Brain pericyte (primary cell): Measurements from ENCODE around the gene NFKBIL1.
"Not testable (repeated sequence)": the region's sequence is repeated elsewhere in the genome, so short reads cannot be mapped to it uniquely, and the experiment has no call there.

Experiments
- DNase-seq: peaks from one replicate; pipeline ENCODE4 v3.0.0-alpha.2; 2012; ENCODE audit warnings: low read depth, low spot score

NFKBIL1 gene

DNA sequence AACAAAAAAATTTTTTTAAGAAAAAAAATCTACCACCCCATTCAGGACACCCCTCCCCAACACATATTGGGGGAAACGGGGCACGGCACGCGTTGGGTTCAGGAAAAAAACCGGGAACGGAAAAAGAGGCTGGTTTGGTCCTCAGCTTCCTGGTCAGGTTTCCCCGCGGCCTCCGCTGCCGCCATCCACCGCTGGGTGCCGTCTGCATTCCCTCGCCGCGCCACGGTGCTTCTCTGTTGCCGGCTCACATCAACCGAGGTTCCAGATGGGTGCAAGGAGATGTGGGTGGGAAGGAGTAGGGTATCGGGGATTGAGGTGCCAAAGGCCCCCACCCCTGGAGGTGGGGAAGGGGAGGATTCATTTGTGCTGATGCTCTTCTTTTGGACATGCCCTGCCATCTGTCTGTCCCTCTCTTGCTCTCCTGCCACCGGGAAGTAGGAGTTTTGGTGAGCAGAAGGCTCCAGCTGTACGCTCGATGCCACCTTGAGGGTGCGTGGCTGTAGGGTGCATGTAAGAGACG, 12.8 kb upstream of the NFKBIL1 start:
- DNase-seq, result no peak

GRCh38 chr6:31535538-31536324, 11.7 kb upstream of the NFKBIL1 start:
- DNase-seq, result no peak

DNA sequence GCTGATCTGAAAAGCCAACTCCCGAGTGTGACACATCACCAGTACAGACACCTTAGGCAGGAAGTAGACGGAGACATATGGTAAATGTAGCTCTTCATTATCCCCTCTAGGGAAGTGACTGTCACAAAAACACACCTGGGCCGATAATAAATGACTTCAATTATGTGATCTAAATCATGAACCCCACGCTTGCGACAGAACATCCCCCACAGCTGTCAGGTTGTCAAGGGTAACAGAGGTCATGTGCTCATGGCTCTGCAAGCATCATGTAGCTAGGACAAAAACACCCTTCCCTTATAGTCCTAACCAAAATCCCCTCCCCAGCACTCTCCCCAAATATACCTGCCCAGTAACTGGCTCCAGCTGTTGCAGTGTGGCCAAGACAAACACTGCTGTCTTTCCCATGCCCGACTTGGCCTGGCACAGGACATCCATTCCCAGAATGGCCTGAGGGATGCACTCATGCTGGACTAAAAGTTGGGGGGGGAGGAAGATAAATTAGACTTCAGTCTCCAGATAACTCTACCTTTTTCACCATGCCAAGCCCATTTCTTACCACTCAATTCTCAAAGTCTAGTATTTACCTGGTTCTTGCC, 8.5 kb upstream of the NFKBIL1 start:
- no peak for DNase-seq

DNA sequence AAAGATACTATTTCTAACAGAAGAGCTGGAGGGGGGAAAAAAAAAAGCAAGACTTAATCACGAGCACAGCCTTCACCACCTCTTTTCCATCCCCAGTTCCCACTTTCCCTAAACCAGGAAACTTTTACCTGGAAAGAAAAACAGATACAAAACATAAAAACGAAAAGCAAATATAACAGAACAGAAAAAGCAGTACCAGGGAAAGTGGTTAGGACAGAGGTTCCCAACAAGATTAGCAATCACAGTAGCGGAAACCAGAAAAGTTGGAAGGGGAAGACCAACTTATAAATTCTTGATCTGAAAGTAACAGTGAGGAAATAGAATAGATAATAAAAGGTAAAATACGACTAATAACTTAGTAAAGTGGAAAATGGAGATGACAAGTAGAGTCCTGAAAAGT, 6.8 kb upstream of the NFKBIL1 start:
- no peak for DNase-seq

DNA sequence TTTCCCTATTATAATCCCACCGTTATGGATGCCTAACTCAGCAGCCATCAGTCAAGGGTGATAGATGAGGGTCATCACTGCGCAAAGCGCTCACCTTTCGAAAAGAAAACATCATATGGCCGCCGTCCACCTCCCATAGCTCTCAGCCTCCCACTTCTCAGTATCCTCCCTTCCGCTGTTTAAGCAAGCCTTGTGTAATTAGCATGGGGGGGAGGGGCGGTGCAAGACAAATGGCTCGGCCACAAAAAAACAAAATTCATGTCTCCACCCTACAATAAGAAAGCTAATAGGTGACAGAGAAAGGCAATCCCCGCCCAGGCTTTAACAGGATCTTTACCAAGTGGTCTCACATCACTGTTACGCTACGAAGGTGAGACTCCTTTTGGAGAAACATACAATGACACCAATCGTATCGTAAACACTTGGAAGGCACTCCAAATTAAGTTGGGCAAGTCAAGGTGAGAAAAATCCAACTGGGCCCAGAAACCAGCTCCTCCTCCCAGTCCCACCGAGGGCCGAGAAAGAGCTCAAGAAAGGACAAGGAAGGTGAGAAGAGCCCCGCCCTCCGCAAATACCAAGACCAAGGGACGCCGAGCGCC, 6.2 kb upstream of the NFKBIL1 start:
- DNase-seq, result no peak

GRCh38 chr6:31541658-31542521, 5.5 kb upstream of the NFKBIL1 start, which contains the start of gene DDX39B:
Gene DDX39B (minus strand): TSS chr6:31542003. CDS start chr6:31540532, 1,471 bp downstream.
- DNase-seq, result peak; percentile 94

GRCh38 chr6:31543639-31544038, 3.8 kb upstream of the NFKBIL1 start:
- no peak for DNase-seq

DNA sequence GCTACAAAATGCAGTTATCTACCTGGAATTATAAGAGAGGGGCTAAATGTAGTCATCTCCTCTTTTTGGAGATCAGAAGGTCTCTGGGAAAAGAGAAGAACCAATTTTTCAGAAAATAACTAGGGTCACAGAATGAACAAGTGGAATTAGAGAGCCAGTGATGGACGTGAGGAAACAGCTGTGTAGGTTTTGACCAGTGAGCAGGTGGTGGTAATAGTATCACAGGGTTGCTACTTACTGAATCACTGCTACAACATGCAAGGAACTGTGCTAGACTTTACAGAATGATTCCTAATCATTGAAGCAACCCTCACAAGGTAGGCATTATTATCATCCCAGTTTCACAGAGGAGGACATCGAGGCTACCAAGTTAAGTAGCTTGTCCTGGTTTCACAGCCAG, 2.7 kb upstream of the NFKBIL1 start:
- no peak for DNase-seq

DNA sequence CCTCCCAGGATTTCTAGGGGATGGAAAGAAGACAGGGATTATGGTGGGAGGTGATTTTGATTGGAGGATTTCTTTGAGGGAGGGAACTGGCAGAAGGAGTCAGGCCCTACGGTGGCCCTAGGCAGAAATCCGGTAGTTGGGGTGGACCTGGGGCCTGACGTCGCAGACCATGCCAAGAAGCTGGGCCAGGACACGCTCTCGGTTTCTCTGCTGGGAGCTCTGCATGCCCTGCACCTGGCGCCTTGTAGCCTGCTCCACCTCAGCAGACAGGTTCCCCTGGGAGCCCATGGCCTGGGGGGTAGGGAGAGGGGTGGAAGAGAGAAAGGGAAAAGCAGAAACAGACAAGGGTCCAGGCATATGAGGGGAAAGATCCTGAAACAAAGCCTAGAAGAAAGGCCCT, 2.1 kb upstream of the NFKBIL1 start:
- no peak for DNase-seq

- DNase-seq, result peak; percentile 91
Measured at GRCh38 chr6:31546339-31546957, 960 bp upstream of the NFKBIL1 start, which contains the start of gene ATP6V1G2. Gene ATP6V1G2 (minus strand): TSS chr6:31546608. CDS start chr6:31546559, 49 bp downstream.

DNA sequence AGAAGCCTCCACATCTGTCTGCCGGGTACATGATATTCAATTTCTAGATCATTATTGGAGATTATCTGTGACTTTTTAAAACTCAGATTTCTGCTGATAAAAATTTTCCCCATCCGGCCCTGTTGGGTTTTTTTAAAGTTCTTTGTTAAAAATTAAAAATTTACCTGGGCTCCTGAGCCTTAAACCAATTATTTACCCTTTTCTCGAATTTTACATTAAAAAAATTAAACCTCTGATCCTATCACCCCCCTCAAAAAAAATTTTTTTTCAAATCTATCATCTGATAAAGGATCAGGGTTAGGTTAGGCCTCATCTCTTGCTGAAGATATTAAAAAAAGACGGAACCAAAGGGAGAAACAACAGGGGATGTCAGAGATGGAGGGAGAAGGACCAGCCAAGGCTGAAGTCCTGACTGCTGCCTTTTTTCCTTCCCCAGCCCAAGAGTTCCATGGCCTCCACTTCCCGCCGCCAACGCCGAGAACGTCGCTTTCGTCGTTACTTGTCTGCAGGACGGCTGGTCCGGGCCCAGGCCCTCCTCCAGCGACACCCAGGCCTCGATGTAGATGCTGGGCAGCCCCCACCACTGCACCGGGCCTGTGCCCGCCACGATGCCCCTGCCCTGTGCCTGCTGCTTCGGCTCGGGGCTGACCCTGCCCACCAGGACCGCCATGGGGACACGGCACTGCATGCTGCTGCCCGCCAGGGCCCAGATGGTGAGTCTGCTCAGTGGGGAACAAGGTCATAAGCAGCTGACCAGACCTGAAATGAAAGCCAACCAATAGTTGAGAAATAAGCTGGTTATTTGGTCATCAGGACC, 527 bp downstream of the NFKBIL1 start:
- DNase-seq, result no peak

- no peak for DNase-seq
Measured at GRCh38 chr6:31548544-31548873, 1.1 kb downstream of the NFKBIL1 start.

DNA sequence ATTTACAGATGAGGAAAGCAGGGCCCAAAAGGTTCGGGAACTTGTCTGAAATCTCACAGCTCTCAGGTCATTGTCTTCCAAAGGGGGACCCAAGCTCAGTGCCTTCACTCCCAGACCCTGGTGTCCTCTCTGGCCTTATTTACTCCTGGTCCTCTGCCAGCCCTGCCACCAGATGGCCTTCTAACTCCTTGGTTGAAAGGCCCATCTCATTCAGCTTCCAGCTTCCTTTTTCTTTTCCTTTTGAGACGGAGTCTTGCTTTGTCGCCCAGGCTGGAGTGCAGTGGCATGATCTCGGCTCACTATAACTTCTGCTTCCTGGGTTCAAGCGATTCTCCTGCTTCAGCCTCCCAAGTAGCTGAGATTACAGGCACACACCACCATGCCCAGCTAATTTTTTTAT, 4.0 kb downstream of the NFKBIL1 start:
- not testable (repeated sequence) for DNase-seq

DNA sequence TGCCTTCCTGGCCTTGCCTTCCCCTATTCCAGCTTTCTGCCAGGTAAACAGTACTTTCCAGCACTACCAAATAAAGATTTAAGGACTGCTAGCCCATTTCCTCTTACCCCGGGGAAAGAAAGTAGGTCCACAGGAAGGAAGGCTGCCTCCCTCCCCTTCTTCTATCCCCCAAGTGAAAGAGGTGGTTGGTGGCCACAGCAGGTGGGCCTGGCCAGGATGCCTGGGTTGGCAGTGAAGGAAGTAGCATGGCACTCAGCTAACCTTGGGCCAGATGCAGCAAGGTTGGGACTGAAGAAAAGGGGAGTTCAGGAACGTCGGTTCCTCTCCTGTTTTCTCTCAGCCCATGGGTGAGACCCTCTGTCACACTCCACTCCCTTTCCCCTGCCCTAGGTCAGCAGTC, 8.9 kb downstream of the NFKBIL1 start:
- DNase-seq, result no peak

DNA sequence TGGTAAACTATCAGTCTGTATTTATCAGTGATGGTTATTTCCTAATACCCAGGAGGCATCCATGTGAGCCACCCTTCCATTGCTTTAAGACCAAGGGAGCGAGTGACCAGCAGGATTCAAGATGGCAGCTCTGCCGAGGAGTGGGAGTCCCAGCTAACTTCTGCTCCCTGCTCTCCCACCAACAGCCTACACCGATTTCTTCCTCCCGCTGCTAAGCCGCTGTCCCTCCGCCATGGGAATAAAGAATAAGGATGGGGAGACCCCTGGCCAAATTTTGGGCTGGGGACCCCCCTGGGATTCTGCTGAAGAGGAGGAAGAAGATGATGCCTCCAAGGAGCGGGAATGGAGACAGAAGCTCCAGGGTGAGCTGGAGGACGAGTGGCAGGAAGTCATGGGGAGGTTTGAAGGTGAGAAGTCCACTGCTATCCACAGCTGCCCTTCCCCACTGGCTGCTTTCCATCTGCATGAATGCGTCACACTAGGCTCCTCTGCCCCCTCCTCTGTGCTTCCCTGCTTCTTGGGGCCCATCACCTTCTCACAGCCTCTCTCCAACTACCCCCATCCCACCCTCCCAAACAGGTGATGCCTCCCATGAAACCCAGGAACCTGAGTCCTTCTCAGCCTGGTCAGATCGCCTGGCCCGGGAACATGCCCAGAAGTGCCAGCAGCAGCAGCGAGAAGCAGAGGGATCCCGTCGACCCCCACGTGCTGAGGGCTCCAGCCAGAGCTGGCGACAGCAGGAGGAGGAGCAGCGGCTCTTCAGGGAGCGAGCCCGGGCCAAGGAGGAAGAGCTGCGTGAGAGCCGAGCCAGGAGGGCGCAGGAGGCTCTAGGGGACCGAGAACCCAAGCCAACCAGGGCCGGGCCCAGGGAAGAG, 10.3 kb downstream of the NFKBIL1 start:
- DNase-seq, result no peak

GRCh38 chr6:31558318-31558625, 10.9 kb downstream of the NFKBIL1 start:
- no peak for DNase-seq

GRCh38 chr6:31558631-31559500, 11.5 kb downstream of the NFKBIL1 start:
- DNase-seq, result no peak

GRCh38 chr6:31559606-31559957, 12.2 kb downstream of the NFKBIL1 start:
- DNase-seq, result no peak
